Fibroblast of villous mesenchyme (primary cell): ENCODE results near the gene MTA3. TPM values are rescaled to one million over a fixed set of nuclear protein-coding genes. Genes with fewer than 3 reads are reported as not detected.

Source experiments
- DNase-seq: peaks from one replicate; pipeline ENCODE4 v3.0.0-alpha.2; 2010; ENCODE audit warnings: low read depth
- H3K4me3 ChIP-seq: 2 replicates; pipeline ENCODE4 v1.5.1; 2011; ENCODE audit warnings: low read depth, mild to moderate bottlenecking, low read length
- total RNA-seq: library from RNA; depleted of rRNA; stranded (reverse); fragments of >200 nt; gene quantifications from 2 replicates; pipeline ENCODE4 v1.2.3, GENCODE V29; 2012
- TF ChIP-seq, protein P1 (sequence below): IDR thresholded peaks from 2 replicates; pipeline ENCODE4 v1.5.1; 2012; ENCODE audit warnings: low read depth, mild to moderate bottlenecking, low read length; ENCODE audit not compliant: insufficient read depth

Gene MTA3
- total RNA-seq, 1 donor = 32.0 TPM

DNA sequence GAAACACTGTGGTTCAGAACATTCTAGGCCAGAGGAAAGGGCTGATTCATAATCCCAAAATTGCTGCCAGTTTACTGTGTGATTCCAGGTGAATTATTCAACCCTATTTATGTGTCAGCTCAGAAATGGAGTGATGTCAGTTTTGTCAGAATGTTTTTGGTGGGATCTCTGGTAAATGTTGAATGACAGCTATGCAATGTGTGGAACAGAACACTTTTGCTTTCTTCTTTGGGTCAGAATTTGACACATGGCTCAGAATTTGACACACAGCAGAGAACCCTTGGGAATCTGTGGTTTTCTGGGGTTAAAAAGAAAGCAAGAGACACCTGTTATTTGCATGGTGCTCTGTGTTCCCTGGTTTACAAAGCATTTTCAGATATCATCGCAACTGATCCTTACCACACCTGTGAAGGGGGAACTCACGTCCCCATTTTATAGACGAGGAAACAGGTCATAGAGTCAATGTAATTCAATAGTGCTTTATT is 1.6 kb upstream of the MTA3 start:
- TF ChIP-seq, protein P1, sequence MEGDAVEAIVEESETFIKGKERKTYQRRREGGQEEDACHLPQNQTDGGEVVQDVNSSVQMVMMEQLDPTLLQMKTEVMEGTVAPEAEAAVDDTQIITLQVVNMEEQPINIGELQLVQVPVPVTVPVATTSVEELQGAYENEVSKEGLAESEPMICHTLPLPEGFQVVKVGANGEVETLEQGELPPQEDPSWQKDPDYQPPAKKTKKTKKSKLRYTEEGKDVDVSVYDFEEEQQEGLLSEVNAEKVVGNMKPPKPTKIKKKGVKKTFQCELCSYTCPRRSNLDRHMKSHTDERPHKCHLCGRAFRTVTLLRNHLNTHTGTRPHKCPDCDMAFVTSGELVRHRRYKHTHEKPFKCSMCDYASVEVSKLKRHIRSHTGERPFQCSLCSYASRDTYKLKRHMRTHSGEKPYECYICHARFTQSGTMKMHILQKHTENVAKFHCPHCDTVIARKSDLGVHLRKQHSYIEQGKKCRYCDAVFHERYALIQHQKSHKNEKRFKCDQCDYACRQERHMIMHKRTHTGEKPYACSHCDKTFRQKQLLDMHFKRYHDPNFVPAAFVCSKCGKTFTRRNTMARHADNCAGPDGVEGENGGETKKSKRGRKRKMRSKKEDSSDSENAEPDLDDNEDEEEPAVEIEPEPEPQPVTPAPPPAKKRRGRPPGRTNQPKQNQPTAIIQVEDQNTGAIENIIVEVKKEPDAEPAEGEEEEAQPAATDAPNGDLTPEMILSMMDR = no peak
- no peak overlapping the region for H3K4me3 ChIP-seq
- DNase-seq = no peak

DNA sequence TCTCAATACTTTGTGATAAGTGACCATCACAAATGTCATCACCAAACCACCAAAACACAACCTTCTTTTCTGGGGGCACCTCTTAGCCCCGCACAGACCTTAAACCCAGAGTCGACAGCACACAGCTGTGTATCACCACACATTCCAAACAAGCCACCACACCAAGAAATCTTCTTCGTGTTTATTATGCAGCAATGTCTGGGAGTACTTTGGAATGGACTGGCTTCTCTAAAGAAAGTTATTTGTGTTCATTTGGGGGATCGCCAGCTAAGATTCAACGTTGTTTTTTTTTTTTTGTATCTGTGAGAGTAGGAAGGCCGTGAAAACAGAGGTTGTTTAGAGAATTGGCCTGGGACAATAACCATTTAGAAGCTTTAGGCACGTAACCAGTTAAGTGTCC is 1.1 kb upstream of the MTA3 start:
- TF ChIP-seq, protein P1 = no peak
- DNase-seq = peak; percentile 87
- H3K4me3 ChIP-seq = no peak overlapping the region

DNA sequence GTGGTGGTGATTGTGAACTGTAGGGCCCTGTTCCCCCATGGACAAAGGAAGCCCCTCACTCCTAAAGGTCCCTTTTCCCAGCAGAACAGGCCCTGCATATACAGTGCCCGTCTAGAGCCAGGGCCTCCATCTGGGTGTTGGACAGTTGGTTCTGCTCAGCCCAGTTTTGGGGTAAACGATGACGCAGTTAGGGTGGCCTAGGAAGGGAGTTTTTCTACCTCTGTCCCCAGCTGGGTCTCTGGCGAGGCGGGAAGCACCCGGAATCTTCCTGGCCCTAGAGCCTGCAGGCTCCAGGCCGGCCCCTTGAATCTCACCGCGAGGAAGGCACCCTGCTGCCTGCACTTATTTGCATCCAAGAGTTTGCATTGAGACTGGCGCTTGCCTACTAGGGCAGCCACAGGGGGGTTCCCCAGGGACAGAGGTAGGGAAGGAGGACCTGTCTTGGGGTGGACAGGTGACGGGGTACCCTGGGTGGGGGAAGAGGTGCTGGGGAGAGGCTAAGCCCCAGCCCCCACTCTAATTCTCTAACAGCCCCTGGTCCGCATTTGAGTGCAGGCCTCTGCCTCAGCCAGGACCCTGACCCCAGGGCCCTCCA is 529 bp upstream of the MTA3 start:
- H3K4me3 ChIP-seq = peak overlapping the region; percentile 40
- DNase-seq = peak; percentile 36
- TF ChIP-seq, protein P1 = no peak

DNA sequence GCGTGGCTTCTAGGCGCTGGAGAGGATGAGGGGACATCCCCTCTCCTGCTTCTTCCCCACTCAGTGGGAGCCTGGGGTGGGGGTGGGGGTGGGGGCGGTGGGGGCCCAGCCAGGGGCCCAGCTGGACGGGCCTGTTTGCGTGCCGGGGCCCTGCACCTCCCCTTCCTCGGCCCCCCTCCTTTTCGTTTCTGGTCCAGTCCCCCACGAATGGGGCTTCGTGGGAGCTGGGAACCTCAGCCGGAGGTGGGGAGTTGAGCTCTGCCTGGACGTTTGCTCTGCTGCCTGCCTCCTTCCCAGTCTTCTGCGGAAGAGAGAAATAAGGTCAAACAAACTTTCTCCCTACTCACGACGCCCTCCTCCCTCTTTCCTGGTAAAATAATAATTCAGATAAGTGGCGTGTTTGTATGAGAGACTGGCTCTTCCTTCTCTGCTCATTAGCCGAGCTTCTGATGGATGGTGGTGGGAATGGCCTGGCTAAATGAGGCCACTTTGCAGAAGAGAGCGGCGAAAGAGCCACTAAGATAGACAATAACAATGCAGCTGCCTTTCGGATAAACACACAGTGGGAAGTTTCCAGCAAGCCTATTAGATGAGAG is 782 bp downstream of the MTA3 start:
- TF ChIP-seq, protein P1 = no peak
- DNase-seq = peak; percentile 43
- H3K4me3 ChIP-seq = peak overlapping the region; percentile 78

DNA sequence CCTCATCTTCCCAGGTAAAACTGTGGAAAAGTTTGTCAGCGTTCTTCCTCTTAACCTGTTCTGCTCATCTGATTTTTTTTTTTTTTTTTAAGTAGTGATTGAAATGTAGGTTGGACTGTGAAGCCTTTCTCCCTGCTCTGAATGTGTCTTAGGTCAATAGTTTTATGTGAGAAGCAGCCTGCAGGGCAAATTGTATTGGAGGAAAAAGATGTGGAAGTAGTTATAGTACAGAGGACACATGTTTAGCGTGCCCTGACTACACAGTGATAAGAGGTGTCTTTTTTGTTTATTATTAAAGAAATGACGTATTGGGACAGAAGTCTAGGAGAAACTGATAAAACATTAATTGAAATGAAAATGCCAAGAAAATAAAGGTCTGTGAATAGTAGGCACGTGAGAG is 1.5 kb downstream of the MTA3 start:
- DNase-seq = no peak
- peak overlapping the region; percentile 78 for H3K4me3 ChIP-seq
- TF ChIP-seq, protein P1 = no peak

DNA sequence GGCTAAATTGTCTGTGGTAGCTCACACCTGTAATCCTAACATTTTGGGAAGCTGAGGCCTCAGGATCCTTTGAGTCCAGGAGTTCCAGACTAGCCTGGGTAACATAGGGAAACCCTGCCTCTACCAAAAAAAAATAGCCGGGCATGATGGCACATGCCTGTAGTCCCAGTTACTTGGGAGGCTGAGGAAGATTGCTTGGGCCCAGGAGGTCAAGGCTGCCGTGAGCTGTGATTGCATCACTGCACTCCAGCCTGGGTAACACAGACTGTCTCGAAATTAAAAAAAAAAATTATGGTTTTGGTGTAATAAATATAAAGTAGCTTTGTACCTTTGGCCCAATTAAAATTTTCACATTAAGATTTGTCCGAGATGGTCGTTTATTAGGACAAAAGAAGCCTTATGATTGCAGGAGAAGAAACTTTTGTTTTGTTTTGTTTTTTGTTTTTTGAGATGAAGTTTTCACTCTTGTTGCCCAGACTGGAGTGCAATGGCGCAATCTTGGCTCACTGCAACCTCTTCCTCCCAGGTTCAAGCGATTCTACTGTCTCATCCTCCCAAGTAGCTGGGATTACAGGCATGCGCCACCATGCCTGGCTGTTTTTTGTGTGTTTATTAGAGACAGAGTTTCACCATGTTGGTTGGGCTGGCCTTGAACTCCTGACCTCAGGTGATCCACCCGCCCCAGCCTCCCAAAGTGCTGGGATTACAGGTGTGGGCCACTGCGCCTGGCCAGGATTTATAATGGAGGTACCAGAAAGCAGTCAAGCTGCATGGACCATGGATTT is 4.1 kb downstream of the MTA3 start:
- no peak for DNase-seq
- H3K4me3 ChIP-seq = no peak overlapping the region
- TF ChIP-seq, protein P1 = no peak
